NB4 (cell line): Measurements from ENCODE around the gene IFT122.

Source experiments
- DNase-seq: peaks from one replicate; pipeline ENCODE4 v3.0.0; 2010; ENCODE audit warnings: low read depth
- H3K4me3 ChIP-seq: one replicate; pipeline ENCODE4 v1.5.1; 2011; ENCODE audit warnings: mild to moderate bottlenecking, low read depth, low read length, moderate library complexity
- CTCF ChIP-seq: IDR thresholded peaks from one replicate; pipeline ENCODE4 v1.5.1; 2012; ENCODE audit warnings: low read depth, low read length
- MAX ChIP-seq: IDR thresholded peaks from 2 replicates; pipeline ENCODE4 v1.6.1; 2011; ENCODE audit warnings: low read depth, low read length
- MYC ChIP-seq: IDR thresholded peaks from 2 replicates; pipeline ENCODE4 v1.6.1; 2011; ENCODE audit warnings: low read depth, low read length
- POLR2A ChIP-seq: IDR thresholded peaks from 2 replicates; pipeline ENCODE4 v1.6.1; 2011; ENCODE audit warnings: mild to moderate bottlenecking; ENCODE audit not compliant: insufficient read length; ENCODE audit errors: extremely low read depth

IFT122 gene

GRCh38 chr3:129520960-129521359, 80.9 kb downstream of the IFT122 start:
- no peak overlapping the region for H3K4me3 ChIP-seq
- DNase-seq = no peak
- TF ChIP-seq MYC (no peak), CTCF (no peak), MAX (no peak), POLR2A (no peak)

GRCh38 chr3:129521611-129522010, 81.6 kb downstream of the IFT122 start:
- TF ChIP-seq MYC = no peak
- no peak for TF ChIP-seq POLR2A
- no peak for TF ChIP-seq MAX
- H3K4me3 ChIP-seq = no peak overlapping the region
- DNase-seq = no peak

GRCh38 chr3:129522953-129523352, 82.9 kb downstream of the IFT122 start:
- H3K4me3 ChIP-seq = no peak overlapping the region
- no peak for TF ChIP-seq MYC
- no peak for TF ChIP-seq MAX
- TF ChIP-seq CTCF = no peak
- no peak for TF ChIP-seq POLR2A
- no peak for DNase-seq

- TF ChIP-seq MAX (no peak), POLR2A (no peak), MYC (no peak), CTCF (no peak)
- H3K4me3 ChIP-seq = no peak overlapping the region
- no peak for DNase-seq
Observed at GRCh38 chr3:129524081-129524480, 84.1 kb downstream of the IFT122 start.

- H3K4me3 ChIP-seq = no peak overlapping the region
- peak; percentile 62 for DNase-seq
- TF ChIP-seq MAX (no peak), POLR2A (no peak), CTCF (no peak), MYC (no peak; the same call in 1 of the 2 replicates)
Observed at GRCh38 chr3:129525341-129525968, 85.4 kb downstream of the IFT122 start.

GRCh38 chr3:129526121-129526900, 86.3 kb downstream of the IFT122 start:
- peak; percentile 90 for DNase-seq
- TF ChIP-seq CTCF (no peak), POLR2A (no peak), MYC (peak; percentile 59), MAX (no peak; the same call in 1 of the 2 replicates)
- H3K4me3 ChIP-seq = no peak overlapping the region
